Smooth muscle cell (in vitro differentiated cells): ENCODE measurements around the gene ZNF543. TPM values are rescaled to one million over a fixed set of nuclear protein-coding genes. Genes with fewer than 3 reads are reported as not detected.

Source experiments
- DNase-seq: peaks from one replicate; lab custom pipeline; 2025; ENCODE audit not compliant: unreplicated experiment; lab: John Stamatoyannopoulos, UW
- H2AFZ ChIP-seq: fragments of 200-600 bp; sonication (generic); 2 replicates; pipeline ENCODE4 v1.6.0; 2016; ENCODE audit warnings: antibody characterized with exemption, low read depth, mild to moderate bottlenecking
- H3F3A ChIP-seq: fragments of 200-600 bp; sonication (generic); 2 replicates; pipeline ENCODE4 v1.6.0; 2017; ENCODE audit warnings: antibody characterized with exemption, low read depth
- H3K27ac ChIP-seq: fragments of 200-600 bp; sonication (generic); 2 replicates; pipeline ENCODE4 v1.5.1; 2016; ENCODE audit warnings: low read depth, mild to moderate bottlenecking
- H3K27me3 ChIP-seq: fragments of 200-600 bp; sonication (generic); 2 replicates; pipeline ENCODE4 v1.6.1; 2016; ENCODE audit warnings: low read depth, mild to moderate bottlenecking
- H3K36me3 ChIP-seq: fragments of 200-600 bp; sonication (generic); 2 replicates; pipeline ENCODE4 v1.5.1; 2016; ENCODE audit warnings: low read depth
- H3K4me1 ChIP-seq: fragments of 200-600 bp; sonication (generic); 2 replicates; pipeline ENCODE4 v1.5.1; 2016; ENCODE audit warnings: low read depth
- H3K4me2 ChIP-seq: fragments of 200-600 bp; sonication (generic); 2 replicates; pipeline ENCODE4 v1.6.0; 2016; ENCODE audit warnings: mild to moderate bottlenecking
- H3K4me3 ChIP-seq: fragments of 200-600 bp; sonication (generic); 2 replicates; pipeline ENCODE4 v1.5.1; 2016; ENCODE audit warnings: mild to moderate bottlenecking
- H3K79me2 ChIP-seq: fragments of 200-600 bp; sonication (generic); 2 replicates; pipeline ENCODE4 v1.6.0; 2016; ENCODE audit warnings: low read depth, mild to moderate bottlenecking
- H3K9ac ChIP-seq: fragments of 200-600 bp; sonication (generic); 2 replicates; pipeline ENCODE4 v1.6.0; 2016; ENCODE audit warnings: low read depth
- H3K9me3 ChIP-seq: fragments of 200-600 bp; sonication (generic); replicated peaks from 2 replicates; pipeline ENCODE4 v1.5.1; 2016; ENCODE audit warnings: low read depth
- H4K20me1 ChIP-seq: fragments of 200-600 bp; sonication (generic); 2 replicates; pipeline ENCODE4 v1.6.0; 2016; ENCODE audit warnings: low read depth
- CTCF ChIP-seq: fragments of 200-600 bp; sonication (generic); IDR thresholded peaks from 2 replicates; pipeline ENCODE4 v1.5.1; 2017; ENCODE audit warnings: borderline replicate concordance, mild to moderate bottlenecking, antibody characterized with exemption; ENCODE audit not compliant: insufficient read depth, poor library complexity, severe bottlenecking
- WGBS: methylation state at CpG from one replicate; pipeline ENCODE4 v1.1.7; 2016; ENCODE audit warnings: low lambda C conversion rate; 5-methylcytosine and 5-hydroxymethylcytosine counted together
- polyA plus RNA-seq: library from polyadenylated mRNA; unstranded; fragments of >200 nt; fragmentation: Nextera tagmentation; extraction: Ambion mirVana; gene quantifications from 2 replicates; pipeline ENCODE4 v1.2.1, GENCODE V29; 2016
- total RNA-seq: library from RNA; depleted of rRNA; stranded (reverse); fragments of >200 nt; gene quantifications from 2 replicates; pipeline ENCODE4 v1.2.3, GENCODE V29; 2014

ZNF543 gene
- total and polyA plus RNA-seq, 2 experiments from 2014 or later = 1.1 to 5.1 TPM

- WGBS = 0% methylated on average over 1 of the region's 1 CpG
- Histone ChIP-seq H3K4me1 (no peaks in the 10 kb centered on the region), H3F3A (peaks cover 23% of the 10 kb centered on the region), H2AFZ (no peak overlapping the region), H4K20me1 (peaks cover 45% of the 10 kb centered on the region), H3K9ac (no peak overlapping the region), H3K27me3 (no peaks in the 10 kb centered on the region), H3K36me3 (peaks cover 7% of the 10 kb centered on the region), H3K4me2 (no peak overlapping the region), H3K9me3 (no peaks in the 10 kb centered on the region), H3K4me3 (no peak overlapping the region), H3K79me2 (peaks cover 38% of the 10 kb centered on the region), H3K27ac (peak overlapping the region; percentile 67)
- DNase-seq = no peak
- no peak for TF ChIP-seq CTCF
Observed at GRCh38 chr19:57305056-57305455, 15.2 kb upstream of the ZNF543 start.

- H3K27ac ChIP-seq = no peak overlapping the region
- peaks cover 10% of the 10 kb centered on the region for H3K79me2 ChIP-seq
- H3F3A ChIP-seq = peaks cover 18% of the 10 kb centered on the region
- H3K4me3 ChIP-seq = no peak overlapping the region
- H3K27me3 ChIP-seq = no peaks in the 10 kb centered on the region
- no peak overlapping the region for H3K4me2 ChIP-seq
- DNase-seq = no peak
- no peak overlapping the region for H2AFZ ChIP-seq
- no peaks in the 10 kb centered on the region for H3K4me1 ChIP-seq
- TF ChIP-seq CTCF = no peak
- H3K9me3 ChIP-seq = no peaks in the 10 kb centered on the region
- H4K20me1 ChIP-seq = peaks cover 13% of the 10 kb centered on the region
- no peaks in the 10 kb centered on the region for H3K36me3 ChIP-seq
- no peak overlapping the region for H3K9ac ChIP-seq
Observed at GRCh38 chr19:57308514-57308913, 11.8 kb upstream of the ZNF543 start.

- peaks cover 13% of the 10 kb centered on the region for H3F3A ChIP-seq
- H3K4me1 ChIP-seq = no peaks in the 10 kb centered on the region
- no peaks in the 10 kb centered on the region for H3K79me2 ChIP-seq
- H3K27me3 ChIP-seq = peaks cover 13% of the 10 kb centered on the region
- no peaks in the 10 kb centered on the region for H4K20me1 ChIP-seq
- no peak overlapping the region for H2AFZ ChIP-seq
- no peak overlapping the region for H3K9ac ChIP-seq
- DNase-seq = no peak
- H3K4me2 ChIP-seq = no peak overlapping the region
- 91% methylated on average over 2 of the region's 2 CpGs for WGBS
- H3K9me3 ChIP-seq = no peaks in the 10 kb centered on the region
- H3K4me3 ChIP-seq = no peak overlapping the region
- no peak for TF ChIP-seq CTCF
- H3K36me3 ChIP-seq = no peaks in the 10 kb centered on the region
- H3K27ac ChIP-seq = no peak overlapping the region
Observed at GRCh38 chr19:57310792-57311191, 9.5 kb upstream of the ZNF543 start.

GRCh38 chr19:57314146-57314545, 6.1 kb upstream of the ZNF543 start:
- no peaks in the 10 kb centered on the region for H3K79me2 ChIP-seq
- no peak overlapping the region for H3K9ac ChIP-seq
- no peaks in the 10 kb centered on the region for H3K36me3 ChIP-seq
- no peak for TF ChIP-seq CTCF
- DNase-seq = no peak
- H2AFZ ChIP-seq = no peak overlapping the region
- H3K27ac ChIP-seq = no peak overlapping the region
- H4K20me1 ChIP-seq = no peaks in the 10 kb centered on the region
- H3K4me1 ChIP-seq = no peaks in the 10 kb centered on the region
- peaks cover 32% of the 10 kb centered on the region for H3K27me3 ChIP-seq
- WGBS = 86% methylated on average over 4 of the region's 4 CpGs
- H3K4me3 ChIP-seq = no peak overlapping the region
- no peaks in the 10 kb centered on the region for H3F3A ChIP-seq
- no peak overlapping the region for H3K4me2 ChIP-seq
- no peaks in the 10 kb centered on the region for H3K9me3 ChIP-seq
